ENCODE measurements around the gene SIK2.

The SIK2 gene

DNA sequence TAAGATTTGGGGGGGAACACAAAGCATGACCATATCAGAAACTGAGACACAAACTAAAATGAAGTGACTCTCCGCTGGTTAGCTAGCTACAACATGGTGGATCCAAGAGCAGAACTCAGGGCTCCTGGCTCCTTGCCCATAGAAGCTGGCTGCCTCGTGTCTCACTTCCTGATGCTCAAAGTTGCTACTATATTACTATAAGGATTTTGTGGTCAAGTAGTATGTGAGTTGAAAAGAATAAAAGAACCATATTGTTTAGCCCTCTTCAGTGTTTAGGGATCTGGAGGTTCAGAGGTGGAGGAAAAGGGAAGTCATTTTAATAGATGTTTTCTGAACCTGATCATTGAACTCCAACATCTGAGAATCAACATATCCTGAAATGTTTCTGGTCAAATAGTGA, 16.9 kb upstream of the SIK2 start:
- H3K4me3 ChIP-seq (ENCODE audit: low read depth, low read length), result no peak overlapping the region
- DNase-seq (ENCODE audit: low read depth, low spot score), result peak; percentile 34
- TF ChIP-seq, protein P1, sequence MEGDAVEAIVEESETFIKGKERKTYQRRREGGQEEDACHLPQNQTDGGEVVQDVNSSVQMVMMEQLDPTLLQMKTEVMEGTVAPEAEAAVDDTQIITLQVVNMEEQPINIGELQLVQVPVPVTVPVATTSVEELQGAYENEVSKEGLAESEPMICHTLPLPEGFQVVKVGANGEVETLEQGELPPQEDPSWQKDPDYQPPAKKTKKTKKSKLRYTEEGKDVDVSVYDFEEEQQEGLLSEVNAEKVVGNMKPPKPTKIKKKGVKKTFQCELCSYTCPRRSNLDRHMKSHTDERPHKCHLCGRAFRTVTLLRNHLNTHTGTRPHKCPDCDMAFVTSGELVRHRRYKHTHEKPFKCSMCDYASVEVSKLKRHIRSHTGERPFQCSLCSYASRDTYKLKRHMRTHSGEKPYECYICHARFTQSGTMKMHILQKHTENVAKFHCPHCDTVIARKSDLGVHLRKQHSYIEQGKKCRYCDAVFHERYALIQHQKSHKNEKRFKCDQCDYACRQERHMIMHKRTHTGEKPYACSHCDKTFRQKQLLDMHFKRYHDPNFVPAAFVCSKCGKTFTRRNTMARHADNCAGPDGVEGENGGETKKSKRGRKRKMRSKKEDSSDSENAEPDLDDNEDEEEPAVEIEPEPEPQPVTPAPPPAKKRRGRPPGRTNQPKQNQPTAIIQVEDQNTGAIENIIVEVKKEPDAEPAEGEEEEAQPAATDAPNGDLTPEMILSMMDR (IDR thresholded peaks at IDR 0.05; ENCODE audit: insufficient read depth, low read length, missing control alignments), result no peak
- CTCF ChIA-PET, result interaction anchor here (0.7 to 6.2 kb wide), 10 partner anchors 12 to 264 kb away, joined by 3 to 89 read pairs (median 5); partner anchors contain the start of gene PPP2R1B
- POLR2A ChIA-PET, result no interaction called here

DNA sequence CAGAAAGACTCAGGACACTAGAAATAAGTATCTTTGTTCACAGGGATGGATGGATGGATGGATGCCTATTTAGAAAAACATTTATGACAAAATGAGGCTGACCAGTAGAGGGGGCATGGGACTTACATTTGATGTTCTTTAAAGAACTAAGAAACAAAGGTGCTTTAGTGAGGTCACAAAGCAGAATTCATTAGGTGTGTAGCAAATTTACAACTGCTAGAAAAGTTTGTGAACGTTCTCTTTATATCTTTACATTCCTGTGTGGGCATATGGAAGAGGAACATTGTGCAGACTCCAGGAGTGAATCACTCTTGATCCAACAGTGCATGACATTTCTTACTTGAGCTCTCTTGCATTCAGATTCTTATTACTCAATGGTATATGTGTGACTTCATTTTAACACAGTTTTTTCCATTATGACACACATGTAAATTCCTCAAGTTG, 15.8 kb upstream of the SIK2 start:
- no peak for DNase-seq (ENCODE audit: low read depth, low spot score)
- no peak overlapping the region for H3K4me3 ChIP-seq (ENCODE audit: low read depth, low read length)
- ChIA-PET CTCF (interaction anchor here (0.7 to 6.2 kb wide), 29 partner anchors 8 to 345 kb away, joined by 3 to 89 read pairs (median 5); partner anchors contain the start of gene PPP2R1B), POLR2A (interaction anchor here (0.7 kb wide), 1 partner anchor 250 kb away, joined by 3 read pairs; no protein-coding TSS in a partner anchor)
- TF ChIP-seq, protein P1 (IDR thresholded peaks at IDR 0.05; ENCODE audit: insufficient read depth, low read length, missing control alignments), result peak; percentile 43

DNA sequence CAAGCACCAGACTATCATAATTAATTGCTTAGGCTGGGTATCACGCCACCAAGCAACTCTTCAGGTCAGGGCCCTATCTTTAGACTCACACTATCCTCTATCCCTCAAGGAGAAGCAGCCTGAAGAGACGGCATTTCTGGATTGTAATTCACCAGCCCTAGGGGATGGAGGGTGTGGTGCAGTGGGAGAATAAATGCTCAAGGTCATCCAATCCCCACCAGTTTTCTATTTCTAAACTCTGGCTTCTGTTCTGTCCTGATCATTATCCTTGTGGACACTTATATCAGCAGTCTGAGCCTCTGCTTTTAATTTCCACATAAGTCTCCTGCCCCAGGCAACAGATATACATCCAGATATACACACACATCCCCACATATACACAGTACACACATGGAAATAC, 13.1 kb upstream of the SIK2 start:
- DNase-seq (ENCODE audit: low read depth, low spot score), result no peak
- TF ChIP-seq, protein P1 (IDR thresholded peaks at IDR 0.05; ENCODE audit: insufficient read depth, low read length, missing control alignments), result no peak
- ChIA-PET POLR2A (no interaction called here), CTCF (interaction anchor here (0.9 to 6.2 kb wide), 5 partner anchors 8 to 254 kb away, joined by 3 to 89 read pairs (median 47); no protein-coding TSS in a partner anchor)
- no peak overlapping the region for H3K4me3 ChIP-seq (ENCODE audit: low read depth, low read length)

DNA sequence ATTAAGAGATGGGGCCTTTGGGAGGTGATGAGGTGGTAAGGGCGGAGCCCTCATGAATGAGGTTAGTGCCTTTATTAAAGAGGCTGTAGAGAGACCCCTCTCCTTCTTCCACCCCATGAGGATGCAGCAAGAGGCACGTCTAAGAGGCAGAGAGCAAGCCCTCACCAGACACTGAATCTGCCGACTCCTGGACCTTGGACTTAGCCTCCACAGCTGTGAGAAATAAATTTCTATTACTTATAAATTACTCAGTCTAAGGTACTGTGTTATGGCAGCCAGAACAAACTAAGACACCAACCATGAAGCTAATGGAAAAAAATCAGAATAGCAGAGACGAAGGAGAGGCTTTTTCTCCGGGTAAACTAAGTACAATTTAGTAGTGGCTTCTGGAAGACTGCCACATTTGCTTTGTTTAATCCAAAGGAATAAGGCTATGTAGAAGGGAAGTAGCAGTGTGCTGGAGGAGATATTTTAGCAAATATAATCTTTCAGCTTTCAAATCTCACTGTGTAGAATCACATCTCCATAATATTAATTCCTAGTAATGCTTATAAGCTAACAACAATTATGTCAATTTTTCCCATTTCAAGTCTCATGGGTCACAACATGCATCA, 12.3 kb upstream of the SIK2 start:
- TF ChIP-seq, protein P1 (IDR thresholded peaks at IDR 0.05; ENCODE audit: insufficient read depth, low read length, missing control alignments), result no peak
- ChIA-PET POLR2A (no interaction called here), CTCF (interaction anchor here (0.9 to 6.2 kb wide), 4 partner anchors 7 to 188 kb away, joined by 3 to 89 read pairs (median 26); no protein-coding TSS in a partner anchor)
- DNase-seq (ENCODE audit: low read depth, low spot score), result no peak
- no peak overlapping the region for H3K4me3 ChIP-seq (ENCODE audit: low read depth, low read length)

DNA sequence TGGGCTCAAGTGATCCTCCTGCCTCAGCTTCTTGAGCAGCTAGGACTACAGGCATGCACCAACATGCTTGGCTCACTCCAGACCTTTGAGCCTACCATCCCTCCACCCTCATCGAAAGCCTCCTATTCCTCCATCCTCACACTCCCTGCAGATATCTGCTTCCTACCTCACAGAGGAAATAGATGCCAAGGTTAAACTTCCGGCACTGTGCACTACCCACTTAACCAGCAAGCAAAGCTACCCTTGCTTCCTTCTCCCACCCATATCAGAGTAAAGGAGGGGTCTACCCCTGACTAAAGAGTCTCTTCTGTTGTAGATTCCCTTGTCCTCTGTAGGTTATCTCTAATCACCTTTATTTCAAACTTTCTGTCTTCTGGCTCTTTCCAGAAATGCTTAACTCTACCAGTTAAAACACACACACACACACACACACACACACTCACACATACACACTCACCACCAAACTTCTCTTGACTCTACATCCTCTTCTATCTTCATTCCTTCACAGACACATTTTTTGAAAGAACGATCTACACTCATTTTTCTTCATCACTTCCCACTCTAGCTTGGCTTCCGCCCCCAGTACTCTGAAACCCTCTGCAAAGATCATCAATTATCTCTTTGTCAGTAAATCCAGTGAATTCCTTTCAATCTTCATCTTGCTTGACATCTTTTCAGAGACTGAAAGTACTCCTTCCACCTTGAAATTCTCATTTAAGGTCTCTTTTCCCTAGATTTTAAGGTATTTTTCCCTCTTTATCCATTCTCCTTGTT, 10.9 kb upstream of the SIK2 start:
- no peak overlapping the region for H3K4me3 ChIP-seq (ENCODE audit: low read depth, low read length)
- POLR2A ChIA-PET, result no interaction called here
- TF ChIP-seq, protein P1 (IDR thresholded peaks at IDR 0.05; ENCODE audit: insufficient read depth, low read length, missing control alignments), result no peak
- DNase-seq (ENCODE audit: low read depth, low spot score), result no peak
- CTCF ChIA-PET, result interaction anchor here (0.7 to 1.4 kb wide), 4 partner anchors 172 to 268 kb away, joined by 3 to 5 read pairs (median 4); no protein-coding TSS in a partner anchor

DNA sequence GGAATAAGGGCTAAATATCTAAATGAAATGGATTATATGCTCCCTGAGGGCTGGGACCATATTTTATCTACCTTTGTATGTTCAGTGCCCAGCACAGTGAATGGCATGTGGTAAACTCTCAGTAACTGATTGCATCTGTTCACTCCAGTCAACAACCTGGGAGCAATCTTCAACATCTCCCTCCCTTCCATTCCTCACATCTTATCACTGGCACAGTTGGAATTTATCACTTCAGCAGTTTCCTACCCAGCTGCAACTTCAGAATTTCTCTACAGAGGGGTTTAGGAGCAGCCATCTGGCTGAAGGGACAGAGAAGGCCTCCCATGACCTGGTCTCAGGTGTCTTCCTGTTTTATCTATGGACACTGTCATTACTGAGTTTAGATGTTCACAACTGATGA, 9.8 kb upstream of the SIK2 start:
- DNase-seq (ENCODE audit: low read depth, low spot score), result no peak
- CTCF ChIA-PET, result interaction anchor here (1.0 to 1.8 kb wide), 3 partner anchors 9 to 249 kb away, joined by 4 to 7 read pairs (median 5); no protein-coding TSS in a partner anchor
- TF ChIP-seq, protein P1 (IDR thresholded peaks at IDR 0.05; ENCODE audit: insufficient read depth, low read length, missing control alignments), result no peak
- POLR2A ChIA-PET, result no interaction called here
- H3K4me3 ChIP-seq (ENCODE audit: low read depth, low read length), result no peak overlapping the region
